ENCODE measurements around the gene GPR137.
"Not testable (repeated sequence)": the region's sequence is repeated elsewhere in the genome, so short reads cannot be mapped to it uniquely, and the experiment has no call there.

The GPR137 gene

DNA sequence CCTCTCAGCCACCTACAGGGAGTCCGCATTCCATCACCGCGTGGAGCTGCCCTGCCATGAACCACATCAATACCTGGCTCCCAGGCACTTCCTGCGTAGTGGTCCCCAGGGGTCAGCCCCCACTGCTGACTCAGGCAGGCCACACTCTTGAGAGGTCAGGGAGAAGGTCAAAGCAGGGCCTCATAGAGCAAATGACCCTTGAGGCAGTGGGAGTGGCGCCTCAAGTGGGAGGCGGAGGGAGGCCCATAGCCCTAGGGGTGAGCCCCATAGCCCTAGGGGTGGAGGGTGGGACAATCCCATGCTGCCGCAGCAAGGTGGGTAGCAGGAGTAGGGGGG is 37.2 kb downstream of the GPR137 start:
- DNase-seq: no peak

- no peak for DNase-seq
Observed at GRCh38 chr11:64323373-64323772, 37.7 kb downstream of the GPR137 start.

GRCh38 chr11:64323984-64324383 is 38.3 kb downstream of the GPR137 start:
- DNase-seq: not testable (repeated sequence)

DNA sequence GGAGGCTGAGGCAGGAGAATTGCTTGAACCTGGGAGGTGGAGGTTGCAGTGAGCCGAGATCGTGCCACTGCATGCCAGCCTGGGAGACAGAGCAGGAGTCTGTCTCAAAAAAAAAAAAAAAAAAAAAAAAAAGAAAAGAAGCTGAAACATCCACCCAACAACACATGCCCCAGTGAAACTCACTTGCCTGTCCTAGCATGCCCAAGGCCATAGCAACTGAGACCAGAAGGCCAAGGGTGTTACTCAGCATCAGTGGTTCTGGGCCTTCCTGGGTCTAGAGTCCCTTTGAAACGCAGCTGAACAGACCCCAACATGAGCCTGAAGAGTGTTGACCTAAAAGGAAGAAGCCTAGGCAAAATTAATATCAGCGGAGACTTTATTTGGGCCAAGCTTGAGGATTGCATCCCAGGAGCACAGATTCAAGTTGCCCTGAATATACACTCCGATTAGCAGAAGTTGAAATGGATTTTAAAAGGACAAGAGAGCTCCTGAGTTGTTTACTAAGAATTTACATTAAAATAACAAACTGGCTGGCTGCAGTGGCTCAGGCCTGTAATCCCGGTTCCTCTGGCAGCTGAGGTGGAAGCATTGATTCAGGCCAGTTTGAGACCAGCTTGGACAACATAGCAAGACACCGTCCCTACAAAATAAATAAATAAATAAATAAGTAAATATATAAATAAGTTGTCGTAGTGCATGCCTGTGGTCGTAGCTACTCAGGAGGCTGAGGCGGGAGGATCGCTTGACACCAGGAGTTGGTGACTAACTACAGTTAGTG is 39.2 kb downstream of the GPR137 start:
- DNase-seq: no peak

DNA sequence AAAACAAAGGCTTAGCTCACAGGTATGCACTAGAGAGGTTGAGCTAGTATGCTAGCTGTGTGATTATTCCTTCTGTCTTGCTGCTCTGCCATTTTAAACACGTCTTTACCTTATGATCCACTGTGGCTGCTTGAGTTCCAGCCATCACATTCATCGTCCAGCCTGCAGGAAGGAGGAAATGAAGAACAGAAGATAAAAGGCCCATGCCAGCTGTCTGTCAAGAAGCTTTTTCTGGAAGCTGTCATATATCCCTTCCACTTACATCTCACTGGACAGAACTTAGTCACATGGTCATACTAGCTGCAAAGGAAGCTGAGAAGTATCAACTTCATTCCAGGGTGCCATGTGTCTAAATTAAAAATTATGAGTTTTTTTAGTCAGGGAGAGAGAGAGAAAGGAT is 41.7 kb downstream of the GPR137 start:
- no peak for DNase-seq

- no peak for DNase-seq
Observed at GRCh38 chr11:64327993-64328392, 42.3 kb downstream of the GPR137 start.

DNA sequence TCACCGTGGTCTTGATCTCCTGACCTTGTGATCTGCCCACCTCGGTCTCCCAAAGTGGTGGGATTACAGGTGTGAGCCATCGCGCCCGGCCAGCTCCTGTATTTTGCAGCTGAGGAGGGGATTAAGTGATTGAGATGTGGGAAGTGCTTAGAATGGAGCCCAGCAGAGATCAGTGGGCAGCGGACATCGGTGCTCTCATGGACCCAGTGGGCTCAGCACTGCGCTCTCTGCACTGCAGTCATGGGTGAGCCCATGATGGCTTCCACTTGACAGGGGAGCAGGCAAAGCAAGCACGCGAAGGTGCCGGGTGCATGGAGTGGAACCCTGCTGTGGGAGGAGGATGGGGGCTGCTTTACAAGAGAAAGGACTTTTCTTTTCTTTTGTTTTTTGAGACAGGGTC is 45.2 kb downstream of the GPR137 start:
- no peak for DNase-seq

GRCh38 chr11:64331569-64332371 is 46.1 kb downstream of the GPR137 start:
- peak; percentile 82 for DNase-seq

GRCh38 chr11:64333556-64333955 is 47.9 kb downstream of the GPR137 start:
- no peak for DNase-seq

DNA sequence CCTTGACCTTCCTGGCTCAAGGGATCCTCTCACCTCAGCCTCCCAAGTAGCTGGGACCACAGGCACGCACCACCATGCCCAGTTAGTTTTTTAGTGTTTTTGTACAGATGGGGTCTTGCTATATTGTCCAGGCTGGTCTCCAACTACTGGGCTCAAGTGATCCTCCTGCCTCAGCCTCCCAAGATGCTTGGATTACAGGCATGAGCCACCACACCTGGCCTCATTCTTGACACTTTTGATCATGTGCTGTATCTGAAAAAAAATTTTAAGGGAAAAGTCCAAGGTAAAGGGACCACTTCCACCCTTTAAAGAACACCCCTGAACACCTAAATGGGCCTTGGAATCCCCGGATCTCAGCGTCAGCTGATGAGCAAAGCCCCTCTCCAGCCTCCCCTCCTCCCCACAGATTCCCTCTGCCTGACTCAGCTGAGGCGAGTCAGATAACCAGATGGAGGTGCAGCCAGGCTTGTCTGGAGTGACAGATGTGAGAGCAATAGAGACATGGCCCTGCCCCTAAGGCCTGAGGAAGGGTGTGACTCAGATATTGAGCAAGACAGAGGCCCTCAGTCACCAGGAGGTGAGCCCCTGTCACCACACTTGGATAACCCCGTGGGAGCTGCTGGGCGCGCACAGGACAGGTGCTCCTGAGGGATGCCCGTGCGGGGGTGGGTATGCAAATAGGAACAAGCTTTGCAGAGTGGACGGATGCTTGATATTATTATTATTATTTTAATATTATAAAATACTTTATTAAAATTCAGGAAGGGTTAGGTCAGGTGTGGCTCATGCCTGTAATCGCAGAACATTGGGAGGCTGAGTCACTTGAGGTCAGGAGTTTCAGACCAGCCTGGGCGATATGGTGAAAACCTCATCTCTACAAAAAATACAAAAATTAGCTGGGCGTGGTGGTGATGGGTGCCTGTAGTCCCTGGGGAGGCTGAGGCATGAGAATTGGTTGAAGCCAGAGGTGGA is 49.4 kb downstream of the GPR137 start:
- no peak for DNase-seq

DNA sequence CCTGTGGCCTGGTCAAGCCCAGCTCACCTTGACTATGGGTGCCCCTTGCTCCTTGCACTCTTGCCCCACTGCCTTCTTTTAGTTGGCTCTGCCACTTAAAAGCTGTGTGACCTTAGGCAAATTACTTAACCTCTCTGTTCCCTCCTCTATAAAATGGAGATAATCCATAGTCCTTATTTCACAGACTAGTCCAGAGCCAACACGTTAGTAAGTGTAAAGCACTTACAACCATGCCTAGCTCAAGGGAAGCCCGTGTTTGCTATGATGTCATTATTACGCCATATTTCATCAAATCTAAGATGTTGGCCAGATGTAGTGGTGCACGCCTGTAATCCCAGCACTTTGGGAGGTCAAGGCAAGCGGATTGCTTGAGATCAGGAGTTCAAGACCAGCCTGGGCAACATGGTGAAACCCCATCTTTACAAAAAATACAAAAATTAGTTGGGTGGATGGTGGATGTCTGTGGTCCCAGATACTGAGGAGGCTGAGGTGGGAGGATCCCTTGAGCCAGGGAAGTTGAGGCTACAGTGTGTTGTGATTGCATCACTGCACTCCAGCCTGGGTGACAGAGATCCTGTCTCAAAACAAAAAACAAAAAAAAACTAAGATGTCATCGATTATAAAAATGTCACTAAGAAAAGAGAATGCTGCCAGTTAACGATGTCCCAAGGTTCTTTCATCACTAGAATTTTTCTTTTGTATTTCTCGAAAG is 52.0 kb downstream of the GPR137 start:
- DNase-seq: no peak

DNA sequence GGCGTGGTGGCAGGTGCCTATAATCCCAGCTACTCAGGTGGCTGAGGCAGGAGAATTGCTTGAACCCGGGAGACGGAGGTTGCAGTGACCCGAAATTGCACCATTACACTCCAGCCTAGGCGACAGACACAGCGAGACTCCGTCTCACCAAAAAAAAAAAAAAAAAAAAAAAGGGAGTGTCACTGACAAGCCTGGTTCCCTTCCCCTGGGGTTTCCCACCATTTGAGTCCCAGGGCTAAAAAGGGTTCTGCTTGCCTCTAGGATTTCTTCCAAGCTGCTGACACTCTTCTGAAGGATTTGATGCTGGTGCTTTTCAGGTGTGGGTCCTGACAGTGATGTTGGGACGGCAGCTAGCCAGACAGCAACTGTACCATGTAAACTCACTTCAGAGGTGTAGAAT is 53.1 kb downstream of the GPR137 start:
- no peak for DNase-seq

All from CD4-positive, alpha-beta T cell treated with Interleukin-4 for 4 hours (primary cell).